Ishikawa (cell line): ENCODE data around the gene PCNT.

ENCODE experiments used
- CEBPB ChIP-seq: IDR thresholded peaks from 2 replicates; pipeline ENCODE4 v1.6.1; 2012
- CREB1 ChIP-seq: IDR thresholded peaks from 2 replicates; pipeline ENCODE4 v1.6.1; 2012; ENCODE audit warnings: low read depth
- EGR1 ChIP-seq: IDR thresholded peaks from 2 replicates; pipeline ENCODE4 v1.6.1; 2012
- EP300 ChIP-seq: IDR thresholded peaks from 2 replicates; pipeline ENCODE4 v1.6.1; 2012; ENCODE audit warnings: borderline replicate concordance
- FOXM1 ChIP-seq: IDR thresholded peaks from 2 replicates; pipeline ENCODE4 v1.6.1; 2012; ENCODE audit warnings: low read depth, borderline replicate concordance
- MAX ChIP-seq: IDR thresholded peaks from 2 replicates; pipeline ENCODE4 v1.6.1; 2012
- NFIC ChIP-seq: IDR thresholded peaks from 2 replicates; pipeline ENCODE4 v1.6.1; 2012
- RAD21 ChIP-seq: IDR thresholded peaks from 2 replicates; pipeline ENCODE4 v1.6.1; 2012; ENCODE audit warnings: low read depth
- REST ChIP-seq: IDR thresholded peaks from 2 replicates; pipeline ENCODE4 v1.6.1; 2012; ENCODE audit warnings: low read depth, mild to moderate bottlenecking
- TAF1 ChIP-seq: IDR thresholded peaks from 2 replicates; pipeline ENCODE4 v1.6.1; 2012; ENCODE audit warnings: low read depth, mild to moderate bottlenecking
- TCF12 ChIP-seq: IDR thresholded peaks from 2 replicates; pipeline ENCODE4 v1.6.1; 2012; ENCODE audit warnings: low read depth
- TEAD4 ChIP-seq: IDR thresholded peaks from 2 replicates; pipeline ENCODE4 v1.6.1; 2012
- USF1 ChIP-seq: IDR thresholded peaks from 2 replicates; pipeline ENCODE4 v1.6.1; 2012
- YY1 ChIP-seq: IDR thresholded peaks from 2 replicates; pipeline ENCODE4 v1.6.1; 2012; ENCODE audit warnings: low read depth
- ZBTB7A ChIP-seq: IDR thresholded peaks from 2 replicates; pipeline ENCODE4 v1.6.1; 2012; ENCODE audit warnings: low read depth

Gene PCNT

GRCh38 chr21:46489800-46490199 is 165.8 kb downstream of the PCNT start:
- no peak for TF ChIP-seq CEBPB
- TF ChIP-seq TEAD4 = no peak
- TF ChIP-seq FOXM1 = no peak
- no peak for TF ChIP-seq USF1
- TF ChIP-seq TCF12 = no peak
- TF ChIP-seq TAF1 = no peak
- no peak for TF ChIP-seq NFIC
- TF ChIP-seq CREB1 = no peak
- no peak for TF ChIP-seq RAD21
- no peak for TF ChIP-seq EP300
- no peak for TF ChIP-seq REST
- no peak for TF ChIP-seq EGR1
- no peak for TF ChIP-seq YY1
- no peak for TF ChIP-seq ZBTB7A
- TF ChIP-seq MAX = no peak

GRCh38 chr21:46491553-46491952 is 167.6 kb downstream of the PCNT start:
- no peak for TF ChIP-seq MAX
- no peak for TF ChIP-seq EGR1
- TF ChIP-seq RAD21 = no peak
- no peak for TF ChIP-seq YY1
- TF ChIP-seq TAF1 = no peak
- TF ChIP-seq CREB1 = no peak
- TF ChIP-seq EP300 = no peak
- TF ChIP-seq USF1 = no peak
- no peak for TF ChIP-seq TCF12
- TF ChIP-seq TEAD4 = no peak
- TF ChIP-seq FOXM1 = no peak
- TF ChIP-seq ZBTB7A = no peak
- TF ChIP-seq CEBPB = no peak
- TF ChIP-seq NFIC = no peak
- no peak for TF ChIP-seq REST

- no peak for TF ChIP-seq FOXM1
Observed at GRCh38 chr21:46492851-46493250, 168.9 kb downstream of the PCNT start.

- TF ChIP-seq TAF1 (no peak), ZBTB7A (no peak), EGR1 (no peak), TCF12 (no peak), EP300 (no peak), REST (no peak), FOXM1 (no peak), TEAD4 (no peak), RAD21 (no peak), CEBPB (no peak), USF1 (no peak), YY1 (no peak), NFIC (no peak), CREB1 (no peak), MAX (no peak)
Observed at GRCh38 chr21:46493828-46494227, 169.9 kb downstream of the PCNT start.
